Neuronal stem cell (in vitro differentiated cells): ENCODE data around the gene HTD2.
A peak's percentile ranks its signal among the peaks of the same experiment; 100 is the strongest.

ENCODE experiments used
- DNase-seq: peaks from one replicate; pipeline ENCODE4 v3.0.0-alpha.2; 2013; ENCODE audit warnings: low spot score
- H2AFZ ChIP-seq: one replicate; pipeline ENCODE4 v1.6.1; 2013; ENCODE audit warnings: mild to moderate bottlenecking, low read length, inconsistent platforms
- H2AK5ac ChIP-seq: 2 replicates; pipeline ENCODE4 v1.6.1; 2013; ENCODE audit warnings: low read depth, mild to moderate bottlenecking, inconsistent platforms, low read length, moderate library complexity, mixed read lengths
- H2BK120ac ChIP-seq: 2 replicates; pipeline ENCODE4 v1.6.1; 2013; ENCODE audit warnings: low read depth, mild to moderate bottlenecking, inconsistent platforms, low read length, moderate library complexity, mixed read lengths
- H2BK12ac ChIP-seq: one replicate; pipeline ENCODE4 v1.6.1; 2013; ENCODE audit warnings: low read length, inconsistent platforms
- H2BK15ac ChIP-seq: 2 replicates; pipeline ENCODE4 v1.6.1; 2013; ENCODE audit warnings: mild to moderate bottlenecking, low read length, inconsistent platforms, mixed read lengths
- H2BK5ac ChIP-seq: one replicate; pipeline ENCODE4 v1.6.1; 2013; ENCODE audit warnings: inconsistent platforms, mild to moderate bottlenecking, low read length, moderate library complexity
- H3K14ac ChIP-seq: one replicate; pipeline ENCODE4 v1.6.1; 2013; ENCODE audit warnings: low read length, inconsistent platforms
- H3K18ac ChIP-seq: 2 replicates; pipeline ENCODE4 v1.6.1; 2013; ENCODE audit warnings: low read length, inconsistent platforms
- H3K23ac ChIP-seq: 2 replicates; pipeline ENCODE4 v1.6.1; 2013; ENCODE audit warnings: low read depth, mild to moderate bottlenecking, mixed read lengths, low read length, inconsistent platforms; ENCODE audit not compliant: poor library complexity
- H3K27ac ChIP-seq: replicated peaks from 3 replicates; pipeline ENCODE4 v1.5.1; 2013; ENCODE audit warnings: low read length, inconsistent platforms
- H3K27me3 ChIP-seq, 3 experiments: 2 replicates each; pipeline ENCODE4 v1.6.1; 2013; ENCODE audit warnings: low read length in 3 of 3, mild to moderate bottlenecking in 2 of 3, inconsistent platforms in 1 of 3, low read depth in 1 of 3, mixed read lengths in 1 of 3, moderate library complexity in 1 of 3; ENCODE audit not compliant: control insufficient read depth in 3 of 3, insufficient read depth in 3 of 3
- H3K36me3 ChIP-seq, 2 donors: replicated peaks in 1 of 2; 2 replicates each; pipeline ENCODE4 v1.6.1; 2013; ENCODE audit warnings: low read length in 2 of 2; ENCODE audit not compliant: control insufficient read depth in 2 of 2, insufficient read depth in 2 of 2
- H3K4ac ChIP-seq: 2 replicates; pipeline ENCODE4 v1.6.1; 2013; ENCODE audit warnings: inconsistent platforms, mild to moderate bottlenecking, low read length, moderate library complexity
- H3K4me1 ChIP-seq, 2 donors: 1 replicate in 1 of 2; 2 replicates in 1 of 2; pipeline ENCODE4 v1.6.1; 2013; ENCODE audit warnings: low read length in 2 of 2, low read depth in 1 of 2; ENCODE audit not compliant: control insufficient read depth in 2 of 2, insufficient read depth in 1 of 2
- H3K4me2 ChIP-seq: one replicate; pipeline ENCODE4 v1.6.1; 2013; ENCODE audit warnings: mild to moderate bottlenecking, low read length, inconsistent platforms; ENCODE audit not compliant: insufficient read depth, poor library complexity, severe bottlenecking
- H3K4me3 ChIP-seq, 2 donors: 2 replicates each; pipeline ENCODE4 v1.5.1; 2013; ENCODE audit warnings: low read length in 2 of 2, mild to moderate bottlenecking in 2 of 2, inconsistent platforms in 1 of 2, moderate library complexity in 1 of 2
- H3K79me1 ChIP-seq: one replicate; pipeline ENCODE4 v1.6.1; 2013; ENCODE audit warnings: low read depth, mild to moderate bottlenecking, inconsistent platforms, low read length, moderate library complexity
- H3K9ac ChIP-seq: one replicate; pipeline ENCODE4 v1.6.1; 2013; ENCODE audit warnings: mild to moderate bottlenecking, low read depth, low read length, inconsistent platforms; ENCODE audit not compliant: poor library complexity
- H3K9me3 ChIP-seq, 2 donors: replicated peaks in 1 of 2; 2 replicates each; pipeline versions ENCODE3 to v1.6.1; 2013; ENCODE audit warnings: low read length in 2 of 2, mild to moderate bottlenecking in 2 of 2, inconsistent platforms in 1 of 2, low read depth in 1 of 2, mixed read lengths in 1 of 2, moderate library complexity in 1 of 2; ENCODE audit not compliant: control insufficient read depth in 2 of 2, insufficient read depth in 1 of 2
- H4K8ac ChIP-seq: one replicate; pipeline ENCODE4 v1.6.1; 2013; ENCODE audit warnings: low read depth, mild to moderate bottlenecking, inconsistent platforms, low read length, moderate library complexity
- H4K91ac ChIP-seq: one replicate; pipeline ENCODE4 v1.6.1; 2013; ENCODE audit warnings: low read length, low read depth, mild to moderate bottlenecking, inconsistent platforms; ENCODE audit not compliant: poor library complexity
- WGBS, 2 donors: extraction: QIAGEN DNeasy Blood & Tissue Kit; methylation state at CpG; one replicate each; pipeline ENCODE4 v1.1.7; 2013; ENCODE audit warnings: missing lambda C conversion rate in 2 of 2, mixed read lengths in 1 of 2; ENCODE audit not compliant: insufficient read length in 2 of 2, insufficient replicate concordance in 1 of 2; ENCODE audit errors: extremely low coverage in 2 of 2; 5-methylcytosine and 5-hydroxymethylcytosine counted together

HTD2 gene

GRCh38 chr3:58332575-58333188, 26.4 kb downstream of the HTD2 start, which contains the start of gene PXK:
Gene PXK (plus strand): TSS chr3:58332892. CDS start chr3:58332989, 97 bp downstream.
- Histone ChIP-seq H3K79me1 (peaks cover 3% of the 10 kb centered on the region), H2BK12ac (no peak within 1 kb of the TSS), H3K27me3 (peaks cover 0 to 2% (median 0%) of the 10 kb centered on the region in 3 experiments), H3K23ac (no peak within 1 kb of the TSS), H3K9me3 (no peaks in the 10 kb centered on the region), H3K18ac (peak within 1 kb of the TSS; percentile 94), H2BK120ac (no peak within 1 kb of the TSS), H3K4me3 (peak within 1 kb of the TSS; percentile 81 to 89), H3K9ac (peak within 1 kb of the TSS; percentile 83), H3K27ac (no peak within 1 kb of the TSS), H4K8ac (peak within 1 kb of the TSS; percentile 83), H3K14ac (no peak within 1 kb of the TSS), H3K4ac (no peak within 1 kb of the TSS), H3K4me1 (peaks cover 2 to 4% of the 10 kb centered on the region in 2 donors), H3K4me2 (peak within 1 kb of the TSS; percentile 92), H3K36me3 (no peaks in the 10 kb centered on the region), H4K91ac (no peak within 1 kb of the TSS), H2BK15ac (peak within 1 kb of the TSS; percentile 38), H2AK5ac (no peak within 1 kb of the TSS), H2BK5ac (peak within 1 kb of the TSS; percentile 0), H2AFZ (peak within 1 kb of the TSS; percentile 99)
- DNase-seq = peak; percentile 66
- WGBS, 2 donors = no CpG with 5 or more reads among the region's 79 CpGs

- Histone ChIP-seq H3K4me1 (peaks cover 2 to 4% of the 10 kb centered on the region in 2 donors), H3K14ac (no peak overlapping the region), H3K36me3 (no peaks in the 10 kb centered on the region), H3K9me3 (no peaks in the 10 kb centered on the region), H3K23ac (no peak overlapping the region), H3K4me2 (peak overlapping the region; percentile 92), H2BK120ac (no peak overlapping the region), H3K4ac (no peak overlapping the region), H4K8ac (no peak overlapping the region), H2AK5ac (no peak overlapping the region), H2BK5ac (peak overlapping the region; percentile 0), H3K27me3 (peaks cover 0 to 2% (median 0%) of the 10 kb centered on the region in 3 experiments), H4K91ac (no peak overlapping the region), H3K18ac (peak overlapping the region; percentile 87), H3K9ac (peak overlapping the region; percentile 83), H2BK12ac (no peak overlapping the region), H3K79me1 (peaks cover 3% of the 10 kb centered on the region), H2BK15ac (no peak overlapping the region), H2AFZ (peak overlapping the region; percentile 99), H3K27ac (no peak overlapping the region), H3K4me3 (peak overlapping the region; percentile 81 to 89)
- peak; percentile 17 for DNase-seq
- WGBS, 2 donors = no CpG with 5 or more reads among the region's 37 CpGs
Observed at GRCh38 chr3:58333206-58334012, 27.1 kb downstream of the HTD2 start.

- H2AK5ac ChIP-seq = no peak overlapping the region
- H3K9ac ChIP-seq = no peak overlapping the region
- H2AFZ ChIP-seq = peak overlapping the region; percentile 99
- no peak overlapping the region for H3K4me2 ChIP-seq
- H3K9me3 ChIP-seq = no peaks in the 10 kb centered on the region
- no peak overlapping the region for H2BK15ac ChIP-seq
- no peak overlapping the region for H2BK120ac ChIP-seq
- DNase-seq = no peak
- WGBS, 2 donors = no CpG with 5 or more reads among the region's 4 CpGs
- H3K4me1 ChIP-seq = peaks cover 2 to 4% of the 10 kb centered on the region in 2 donors
- H2BK12ac ChIP-seq = no peak overlapping the region
- H3K27me3 ChIP-seq = peaks cover 0 to 2% (median 0%) of the 10 kb centered on the region in 3 experiments
- no peak overlapping the region for H4K8ac ChIP-seq
- H3K18ac ChIP-seq = no peak overlapping the region
- no peak overlapping the region for H4K91ac ChIP-seq
- H3K4me3 ChIP-seq = peak overlapping the region in 1 of 2 donors; percentile 81
- no peak overlapping the region for H3K14ac ChIP-seq
- no peaks in the 10 kb centered on the region for H3K36me3 ChIP-seq
- H3K4ac ChIP-seq = no peak overlapping the region
- no peak overlapping the region for H3K23ac ChIP-seq
- peaks cover 3% of the 10 kb centered on the region for H3K79me1 ChIP-seq
- no peak overlapping the region for H2BK5ac ChIP-seq
- no peak overlapping the region for H3K27ac ChIP-seq
Observed at GRCh38 chr3:58334013-58334321, 27.6 kb downstream of the HTD2 start.

GRCh38 chr3:58334506-58334884, 28.2 kb downstream of the HTD2 start:
- Histone ChIP-seq H3K4me3 (no peak overlapping the region), H3K14ac (no peak overlapping the region), H3K79me1 (peaks cover 3% of the 10 kb centered on the region), H3K23ac (no peak overlapping the region), H3K4ac (no peak overlapping the region), H2AFZ (no peak overlapping the region), H2BK120ac (no peak overlapping the region), H4K91ac (no peak overlapping the region), H2BK12ac (no peak overlapping the region), H3K4me1 (peaks cover 2 to 4% of the 10 kb centered on the region in 2 donors), H3K27me3 (peaks cover 0 to 2% (median 0%) of the 10 kb centered on the region in 3 experiments), H3K18ac (no peak overlapping the region), H3K9me3 (no peaks in the 10 kb centered on the region), H2AK5ac (no peak overlapping the region), H2BK15ac (no peak overlapping the region), H3K36me3 (no peaks in the 10 kb centered on the region), H2BK5ac (no peak overlapping the region), H4K8ac (no peak overlapping the region), H3K27ac (no peak overlapping the region), H3K9ac (no peak overlapping the region), H3K4me2 (no peak overlapping the region)
- DNase-seq = no peak
- WGBS, 2 donors = no CpG with 5 or more reads among the region's 1 CpG
